CD4-positive, alpha-beta T cell (primary cell): Measurements from ENCODE around the gene GTF2IRD1. TPM values are rescaled to one million over a fixed set of nuclear protein-coding genes. Genes with fewer than 3 reads are reported as not detected.
"Not testable (repeated sequence)": the region's sequence is repeated elsewhere in the genome, so short reads cannot be mapped to it uniquely, and the experiment has no call there.

Source experiments
- ATAC-seq: fragments of 200-7000 bp; cut with Tn5 transposase; one replicate; pipeline ENCODE4 v1.10.0; 2022; ENCODE audit warnings: mild to moderate bottlenecking; ENCODE audit not compliant: poor library complexity
- CTCF ChIA-PET: fragments of 350-600 bp; sonication (Branson Sonifier 250); formaldehyde crosslinking; loops from one replicate; lab custom pipeline; 2021; ENCODE audit warnings: antibody characterized with exemption, inconsistent platforms; lab: Charles Lee
- POLR2A ChIA-PET: fragments of 350-600 bp; sonication (Branson Sonifier 250); formaldehyde crosslinking; loops from one replicate; lab custom pipeline; 2021; ENCODE audit warnings: antibody characterized with exemption, inconsistent platforms; lab: Charles Lee
- DNase-seq, 14 experiments: peaks; one replicate each; pipeline ENCODE4 v3.0.0-alpha.2; 2013 to 2020; ENCODE audit warnings: mixed read lengths in 2 of 14
- H3K27ac ChIP-seq, 2 donors: one replicate each; pipeline versions ENCODE4 v1.5.1 to v1.7.0; 2013; ENCODE audit warnings: low read length in 2 of 2, low read depth in 1 of 2, mild to moderate bottlenecking in 1 of 2
- H3K27me3 ChIP-seq, 2 experiments: 1 replicate in 1 of 2; 2 replicates in 1 of 2; pipeline versions ENCODE4 v1.6.1 to v1.7.0; 2013; ENCODE audit warnings: low read length in 2 of 2, control low read depth in 1 of 2, mild to moderate bottlenecking in 1 of 2, moderate library complexity in 1 of 2; ENCODE audit not compliant: insufficient read depth in 2 of 2, control insufficient read depth in 1 of 2
- H3K36me3 ChIP-seq: one replicate; pipeline ENCODE4 v1.6.1; 2013; ENCODE audit warnings: low read length, control low read depth; ENCODE audit not compliant: insufficient read depth
- H3K4me1 ChIP-seq: one replicate; pipeline ENCODE4 v1.6.1; 2013; ENCODE audit warnings: low read length, control low read depth; ENCODE audit not compliant: insufficient read depth
- H3K4me3 ChIP-seq: one replicate; pipeline ENCODE4 v1.5.1; 2013; ENCODE audit warnings: mild to moderate bottlenecking, low read length, moderate library complexity
- H3K9me3 ChIP-seq, 2 experiments: 1 replicate in 1 of 2; 2 replicates in 1 of 2; pipeline versions ENCODE4 v1.6.1 to v1.7.0; 2013; ENCODE audit warnings: low read length in 2 of 2, mild to moderate bottlenecking in 2 of 2, control low read depth in 1 of 2, moderate library complexity in 1 of 2; ENCODE audit not compliant: control insufficient read depth in 1 of 2, insufficient read depth in 1 of 2
- H3K27ac Mint-ChIP-seq: one replicate; pipeline ENCODE4 v1.8.0; 2020; ENCODE audit warnings: mixed read lengths
- H3K27me3 Mint-ChIP-seq: one replicate; pipeline ENCODE4 v1.8.0; 2021; ENCODE audit warnings: mixed read lengths
- H3K36me3 Mint-ChIP-seq: one replicate; pipeline ENCODE4 v1.8.0; 2021; ENCODE audit warnings: low read depth, mixed read lengths
- H3K4me1 Mint-ChIP-seq: one replicate; pipeline ENCODE4 v1.8.0; 2021; ENCODE audit warnings: low read depth, mixed read lengths
- H3K4me3 Mint-ChIP-seq: one replicate; pipeline ENCODE4 v1.8.0; 2020; ENCODE audit warnings: mild to moderate bottlenecking, mixed read lengths
- H3K9me3 Mint-ChIP-seq: one replicate; pipeline ENCODE4 v1.8.0; 2020; ENCODE audit warnings: mixed read lengths
- intact Hi-C, 2 experiments: fragments of 100-400 bp; cut with DNase I in 1 of 2; cut with micrococcal nuclease in 1 of 2; formaldehyde crosslinking; loops; one replicate each; pipeline versions ENCODE4 v1.15.1 to v1.9.0; 2023 to 2025; cut with DNase I, micrococcal nuclease
- total RNA-seq, 174 experiments: library from RNA in 2 of 174; stranded (reverse) in 2 of 174; gene quantifications; one replicate each; pipeline ENCODE4 v1.2.3 and lab custom pipeline; 2021 to 2026
- TF ChIP-seq, protein P1 (sequence below): fragments of 200-600 bp; IDR thresholded peaks from one replicate; pipeline ENCODE4 v1.8.0; 2022; ENCODE audit warnings: antibody characterized with exemption, mild to moderate bottlenecking

Gene GTF2IRD1
- total RNA-seq, 2 experiments from 2014 or later, result 0.74 to 1.2 TPM

DNA sequence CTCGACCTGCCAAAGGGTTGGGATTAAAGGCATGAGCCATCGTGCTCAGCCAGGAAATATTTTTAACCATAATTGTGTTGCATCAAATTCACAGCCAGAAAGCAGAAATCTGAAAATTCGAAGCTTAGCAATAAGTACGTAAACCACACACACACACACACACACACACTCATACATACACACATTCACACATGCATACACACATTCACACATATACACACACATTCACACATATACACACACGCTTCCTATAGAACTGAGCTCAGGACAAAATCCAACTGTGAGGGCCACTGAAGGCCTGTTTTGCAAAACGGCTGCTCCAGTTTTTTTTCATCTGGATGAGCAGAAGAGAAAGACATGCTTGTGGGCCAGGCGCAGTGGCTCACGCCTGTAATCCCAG lies 178.8 kb downstream of the GTF2IRD1 start:
- H3K9me3 ChIP-seq, result no peaks in the 10 kb centered on the region
- TF ChIP-seq, protein P1, sequence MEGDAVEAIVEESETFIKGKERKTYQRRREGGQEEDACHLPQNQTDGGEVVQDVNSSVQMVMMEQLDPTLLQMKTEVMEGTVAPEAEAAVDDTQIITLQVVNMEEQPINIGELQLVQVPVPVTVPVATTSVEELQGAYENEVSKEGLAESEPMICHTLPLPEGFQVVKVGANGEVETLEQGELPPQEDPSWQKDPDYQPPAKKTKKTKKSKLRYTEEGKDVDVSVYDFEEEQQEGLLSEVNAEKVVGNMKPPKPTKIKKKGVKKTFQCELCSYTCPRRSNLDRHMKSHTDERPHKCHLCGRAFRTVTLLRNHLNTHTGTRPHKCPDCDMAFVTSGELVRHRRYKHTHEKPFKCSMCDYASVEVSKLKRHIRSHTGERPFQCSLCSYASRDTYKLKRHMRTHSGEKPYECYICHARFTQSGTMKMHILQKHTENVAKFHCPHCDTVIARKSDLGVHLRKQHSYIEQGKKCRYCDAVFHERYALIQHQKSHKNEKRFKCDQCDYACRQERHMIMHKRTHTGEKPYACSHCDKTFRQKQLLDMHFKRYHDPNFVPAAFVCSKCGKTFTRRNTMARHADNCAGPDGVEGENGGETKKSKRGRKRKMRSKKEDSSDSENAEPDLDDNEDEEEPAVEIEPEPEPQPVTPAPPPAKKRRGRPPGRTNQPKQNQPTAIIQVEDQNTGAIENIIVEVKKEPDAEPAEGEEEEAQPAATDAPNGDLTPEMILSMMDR, result no peak
- Mint-ChIP-seq H3K27me3 (no peaks in the 10 kb centered on the region), H3K4me3 (no peak overlapping the region), H3K27ac (no peak overlapping the region), H3K9me3 (no peaks in the 10 kb centered on the region), H3K4me1 (no peaks in the 10 kb centered on the region), H3K36me3 (no peaks in the 10 kb centered on the region)
- DNase-seq (no peak), ATAC-seq (no peak)
- no peak overlapping the region for H3K27ac ChIP-seq
- H3K4me3 ChIP-seq, result no peak overlapping the region
- H3K27me3 ChIP-seq, result no peaks in the 10 kb centered on the region
- CTCF ChIA-PET, result no interaction called here
- no peaks in the 10 kb centered on the region for H3K36me3 ChIP-seq
- H3K4me1 ChIP-seq, result peaks cover 3% of the 10 kb centered on the region
- intact Hi-C loops, result no loop called here
- POLR2A ChIA-PET, result no interaction called here

DNA sequence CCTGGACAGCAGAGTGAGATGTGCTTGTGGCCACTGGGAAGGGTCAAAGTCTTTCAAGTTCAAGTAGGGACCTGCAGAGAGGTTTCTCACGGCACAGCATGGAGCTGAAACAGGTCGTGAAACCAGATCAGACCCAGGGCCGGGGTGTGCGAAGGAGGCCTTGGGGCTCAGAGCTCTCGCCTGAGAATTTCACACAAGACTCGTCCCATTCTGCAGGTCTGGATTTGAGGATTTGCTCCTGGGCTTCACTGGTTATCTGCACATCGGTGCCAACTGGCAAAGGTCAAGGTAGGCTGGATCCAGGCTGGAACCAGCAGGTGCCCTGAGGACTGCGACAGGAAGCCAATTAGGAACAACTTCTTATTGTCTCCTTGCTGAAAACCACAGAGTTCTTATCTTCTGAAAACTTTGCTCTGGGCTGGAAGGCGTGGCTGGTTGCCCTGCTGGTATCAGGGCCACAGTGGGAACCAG lies 179.8 kb downstream of the GTF2IRD1 start:
- no peaks in the 10 kb centered on the region for H3K36me3 Mint-ChIP-seq
- H3K27ac ChIP-seq, result no peak overlapping the region
- H3K4me3 ChIP-seq, result no peak overlapping the region
- H3K27me3 ChIP-seq, result no peaks in the 10 kb centered on the region
- no peaks in the 10 kb centered on the region for H3K36me3 ChIP-seq
- H3K4me3 Mint-ChIP-seq, result no peak overlapping the region
- ChIA-PET POLR2A (no interaction called here), CTCF (no interaction called here)
- TF ChIP-seq, protein P1, result no peak
- ATAC-seq, result no peak
- no peaks in the 10 kb centered on the region for H3K9me3 Mint-ChIP-seq
- no peak overlapping the region for H3K27ac Mint-ChIP-seq
- H3K9me3 ChIP-seq, result no peaks in the 10 kb centered on the region
- H3K4me1 Mint-ChIP-seq, result no peaks in the 10 kb centered on the region
- intact Hi-C loops, result no loop called here
- no peak for DNase-seq
- H3K4me1 ChIP-seq, result no peaks in the 10 kb centered on the region
- H3K27me3 Mint-ChIP-seq, result no peaks in the 10 kb centered on the region

DNA sequence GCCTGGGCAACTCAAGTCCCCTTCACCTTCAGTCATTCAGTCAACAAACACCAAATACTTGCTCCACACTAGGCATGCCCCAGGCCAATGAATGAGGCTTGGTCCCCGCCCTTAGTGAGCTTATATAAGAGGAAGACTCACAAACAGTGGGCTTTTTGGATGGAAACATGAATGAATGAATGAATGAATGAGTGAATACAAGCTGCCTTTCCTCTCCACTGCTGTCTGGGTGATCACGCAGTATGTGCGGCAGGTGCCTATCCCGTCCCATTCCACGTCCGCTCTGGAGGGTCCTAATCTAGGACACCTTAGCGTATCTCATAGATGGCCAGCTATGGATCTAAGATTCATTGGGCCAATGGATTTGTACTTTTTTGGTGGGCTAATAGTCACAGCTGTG lies 184.0 kb downstream of the GTF2IRD1 start:
- ChIA-PET CTCF (no interaction called here), POLR2A (no interaction called here)
- TF ChIP-seq, protein P1, result no peak
- intact Hi-C loops, result no loop called here
- Mint-ChIP-seq H3K27me3 (no peaks in the 10 kb centered on the region), H3K36me3 (no peaks in the 10 kb centered on the region), H3K27ac (no peak overlapping the region), H3K4me1 (no peaks in the 10 kb centered on the region), H3K9me3 (no peaks in the 10 kb centered on the region), H3K4me3 (no peak overlapping the region)
- H3K27me3 ChIP-seq, result no peaks in the 10 kb centered on the region
- H3K9me3 ChIP-seq, result no peaks in the 10 kb centered on the region
- H3K4me3 ChIP-seq, result no peak overlapping the region
- H3K36me3 ChIP-seq, result no peaks in the 10 kb centered on the region
- no peaks in the 10 kb centered on the region for H3K4me1 ChIP-seq
- ATAC-seq, result no peak
- DNase-seq, result no peak
- no peak overlapping the region for H3K27ac ChIP-seq

DNA sequence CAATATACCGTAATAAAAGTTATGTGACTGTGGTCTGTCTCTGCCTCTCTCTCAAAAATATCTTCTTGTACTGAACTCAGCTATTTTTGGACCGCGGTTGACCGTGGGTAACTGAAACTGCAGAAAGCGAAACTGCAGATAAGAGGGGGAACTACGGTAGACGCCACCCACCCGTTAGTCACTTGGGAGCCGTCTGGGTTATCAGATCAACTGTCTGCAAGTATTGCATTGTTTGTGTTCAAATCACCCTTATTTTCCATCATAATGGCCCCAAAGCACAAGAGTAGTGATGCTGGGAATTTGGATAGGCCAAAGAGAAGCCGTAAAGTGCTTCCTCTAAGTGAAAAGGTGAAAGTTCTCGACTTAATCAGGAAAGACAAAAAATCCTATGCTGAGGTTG lies 196.3 kb downstream of the GTF2IRD1 start:
- H3K27me3 Mint-ChIP-seq, H3K9me3 Mint-ChIP-seq, H3K36me3 ChIP-seq, H3K27me3 ChIP-seq, H3K9me3 ChIP-seq, H3K36me3 Mint-ChIP-seq: not testable (repeated sequence)
- Mint-ChIP-seq H3K4me1 (peaks cover 24% of the 10 kb centered on the region), H3K4me3 (peak overlapping the region; percentile 90), H3K27ac (peak overlapping the region; percentile 90)
- ChIA-PET POLR2A (interaction anchor here (0.8 kb wide), 1 partner anchor 8 kb away, joined by 3 read pairs; no protein-coding TSS in a partner anchor), CTCF (interaction anchor here (1.0 to 1.2 kb wide), 2 partner anchors 9 to 200 kb away, joined by 3 read pairs; no protein-coding TSS in a partner anchor)
- intact Hi-C loops, result loop anchor here in 1 of 2 experiments (10.0 kb wide), 1 partner anchor 475 kb away; the partner anchor contains the start of gene EIF4H
- Histone ChIP-seq H3K4me3 (peak overlapping the region; percentile 52), H3K4me1 (peaks cover 12% of the 10 kb centered on the region), H3K27ac (peak overlapping the region; percentile 46 to 59)
- DNase-seq, result peak in 13 of 14 experiments; percentile 29 to 83 (median 67)
- ATAC-seq, result peak; percentile 88

DNA sequence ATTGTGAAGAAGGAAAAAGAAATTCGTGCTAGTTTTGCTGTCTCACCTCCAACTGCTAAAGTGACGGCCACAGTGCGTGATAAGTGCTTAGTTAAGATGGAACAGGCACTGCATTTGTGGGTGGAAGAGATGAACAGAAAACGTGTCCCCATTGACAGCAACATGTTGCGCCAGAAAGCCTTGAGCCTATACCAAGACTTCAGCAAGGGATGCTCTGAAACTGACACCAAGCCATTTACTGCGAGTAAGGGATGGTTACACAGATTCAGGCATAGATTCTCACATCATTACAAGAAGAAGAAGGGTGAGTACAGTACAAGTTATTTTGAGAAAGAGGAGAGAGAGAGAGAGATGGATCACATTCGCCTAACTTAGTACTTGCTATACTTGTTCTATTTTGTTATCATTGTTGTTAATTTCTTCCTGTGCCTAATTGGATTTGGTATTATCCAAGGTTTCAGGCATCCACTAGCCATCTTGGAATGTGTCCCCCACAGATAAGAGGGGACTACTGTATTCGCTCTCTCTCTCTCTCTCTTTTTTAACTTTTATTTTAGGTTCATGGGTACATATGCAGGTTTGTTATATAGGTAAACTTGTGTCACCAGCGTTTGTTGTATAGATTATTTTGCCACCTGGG lies 196.9 kb downstream of the GTF2IRD1 start:
- H3K27ac Mint-ChIP-seq, result peak overlapping the region; percentile 90
- peak in 1 of 14 experiments; percentile 30 for DNase-seq

More for the DNA sequence above, 196.9 kb downstream of the GTF2IRD1 start:
- peaks cover 15% of the 10 kb centered on the region for H3K4me1 ChIP-seq
- H3K9me3 ChIP-seq, H3K9me3 Mint-ChIP-seq, H3K27me3 Mint-ChIP-seq, H3K36me3 ChIP-seq, POLR2A ChIA-PET, H3K27me3 ChIP-seq, H3K36me3 Mint-ChIP-seq: not testable (repeated sequence)
- intact Hi-C loops, result loop anchor here in 1 of 2 experiments (10.0 kb wide), 1 partner anchor 476 kb away; the partner anchor contains the start of gene EIF4H
- ATAC-seq, result peak; percentile 56
- peak overlapping the region; percentile 52 for H3K4me3 ChIP-seq
- CTCF ChIA-PET, result interaction anchor here (1.0 to 1.2 kb wide), 2 partner anchors 8 to 200 kb away, joined by 3 read pairs; no protein-coding TSS in a partner anchor
- Mint-ChIP-seq H3K4me3 (peak overlapping the region; percentile 90), H3K4me1 (peaks cover 29% of the 10 kb centered on the region)
- peak overlapping the region; percentile 46 to 59 for H3K27ac ChIP-seq
